ENCODE results near the gene TPI1.

The TPI1 gene

GRCh38 chr12:6828781-6829535 is 38.4 kb upstream of the TPI1 start:
- DNase-seq (ENCODE audit: low read depth, low spot score): no peak

- DNase-seq (ENCODE audit: low read depth, low spot score): no peak
Measured at GRCh38 chr12:6829536-6830220, 37.7 kb upstream of the TPI1 start.

- no peak for DNase-seq (ENCODE audit: low read depth, low spot score)
Measured at GRCh38 chr12:6830286-6830890, 36.9 kb upstream of the TPI1 start.

- no peak for DNase-seq (ENCODE audit: low read depth, low spot score)
Measured at GRCh38 chr12:6830999-6831398, 36.3 kb upstream of the TPI1 start.

- no peak for DNase-seq (ENCODE audit: low read depth, low spot score)
Measured at GRCh38 chr12:6831450-6831995, 35.8 kb upstream of the TPI1 start.

- DNase-seq (ENCODE audit: low read depth, low spot score): no peak
Measured at GRCh38 chr12:6832125-6832524, 35.2 kb upstream of the TPI1 start.

GRCh38 chr12:6833189-6833890 is 34.0 kb upstream of the TPI1 start:
- DNase-seq (ENCODE audit: low read depth, low spot score): no peak

- no peak for DNase-seq (ENCODE audit: low read depth, low spot score)
Measured at GRCh38 chr12:6834254-6834653, 33.1 kb upstream of the TPI1 start.

GRCh38 chr12:6834873-6835272 is 32.5 kb upstream of the TPI1 start:
- DNase-seq (ENCODE audit: low read depth, low spot score): no peak

- no peak for DNase-seq (ENCODE audit: low read depth, low spot score)
Measured at GRCh38 chr12:6836851-6837250, 30.5 kb upstream of the TPI1 start.

GRCh38 chr12:6837370-6838060 is 29.8 kb upstream of the TPI1 start:
- no peak for DNase-seq (ENCODE audit: low read depth, low spot score)

- no peak for DNase-seq (ENCODE audit: low read depth, low spot score)
Measured at GRCh38 chr12:6838854-6839253, 28.5 kb upstream of the TPI1 start.

- no peak for DNase-seq (ENCODE audit: low read depth, low spot score)
Measured at GRCh38 chr12:6839482-6840201, 27.7 kb upstream of the TPI1 start.

GRCh38 chr12:6840330-6840729 is 27.0 kb upstream of the TPI1 start:
- DNase-seq (ENCODE audit: low read depth, low spot score): no peak

GRCh38 chr12:6840761-6841515 is 26.4 kb upstream of the TPI1 start, which contains the start of gene GNB3:
TSS of gene GNB3 (plus strand) at chr12:6840925. CDS start at chr12:6841288, 363 bp downstream.
- no peak for DNase-seq (ENCODE audit: low read depth, low spot score)

- no peak for DNase-seq (ENCODE audit: low read depth, low spot score)
Measured at GRCh38 chr12:6842075-6842474, 25.3 kb upstream of the TPI1 start.

GRCh38 chr12:6843118-6843902 is 24.0 kb upstream of the TPI1 start:
- no peak for DNase-seq (ENCODE audit: low read depth, low spot score)

- DNase-seq (ENCODE audit: low read depth, low spot score): no peak
Measured at GRCh38 chr12:6845395-6845794, 21.9 kb upstream of the TPI1 start.

- no peak for DNase-seq (ENCODE audit: low read depth, low spot score)
Measured at GRCh38 chr12:6846316-6846869, 20.9 kb upstream of the TPI1 start.
